ENCODE results near the gene ULK3. TPM values are rescaled to one million over a fixed set of nuclear protein-coding genes. Genes with fewer than 3 reads are reported as not detected.

Gene ULK3
- total RNA-seq, 1 donor from 2014 or later, result 6.5 TPM

- no peak for DNase-seq (ENCODE audit: low spot score)
Observed at GRCh38 chr15:74840851-74841775, 1.8 kb downstream of the ULK3 start.

- no peak for DNase-seq (ENCODE audit: low spot score)
Observed at GRCh38 chr15:74839526-74840395, 3.2 kb downstream of the ULK3 start.

GRCh38 chr15:74838746-74839525, 4.0 kb downstream of the ULK3 start:
- DNase-seq (ENCODE audit: low spot score), result no peak

GRCh38 chr15:74838137-74838516, 4.8 kb downstream of the ULK3 start:
- DNase-seq (ENCODE audit: low spot score), result no peak

GRCh38 chr15:74837482-74838136, 5.3 kb downstream of the ULK3 start:
- no peak for DNase-seq (ENCODE audit: low spot score)

GRCh38 chr15:74836846-74837245, 6.1 kb downstream of the ULK3 start:
- no peak for DNase-seq (ENCODE audit: low spot score)

GRCh38 chr15:74835312-74835823, 7.6 kb downstream of the ULK3 start:
- DNase-seq (ENCODE audit: low spot score), result peak; percentile 17

- no peak for DNase-seq (ENCODE audit: low spot score)
Observed at GRCh38 chr15:74833376-74834107, 9.4 kb downstream of the ULK3 start.

GRCh38 chr15:74832826-74833225, 10.1 kb downstream of the ULK3 start:
- no peak for DNase-seq (ENCODE audit: low spot score)

- DNase-seq (ENCODE audit: low spot score), result no peak
Observed at GRCh38 chr15:74831813-74832495, 11.0 kb downstream of the ULK3 start.

- no peak for DNase-seq (ENCODE audit: low spot score)
Observed at GRCh38 chr15:74830868-74831267, 12.1 kb downstream of the ULK3 start.

- no peak for DNase-seq (ENCODE audit: low spot score)
Observed at GRCh38 chr15:74829991-74830390, 13.0 kb downstream of the ULK3 start.

GRCh38 chr15:74829486-74829885, 13.5 kb downstream of the ULK3 start:
- no peak for DNase-seq (ENCODE audit: low spot score)

GRCh38 chr15:74828835-74829234, 14.1 kb downstream of the ULK3 start:
- DNase-seq (ENCODE audit: low spot score), result no peak

- DNase-seq (ENCODE audit: low spot score), result no peak
Observed at GRCh38 chr15:74827614-74828013, 15.3 kb downstream of the ULK3 start.

GRCh38 chr15:74826921-74827320, 16.0 kb downstream of the ULK3 start:
- no peak for DNase-seq (ENCODE audit: low spot score)

- DNase-seq (ENCODE audit: low spot score), result peak; percentile 7
Observed at GRCh38 chr15:74826364-74826819, 16.6 kb downstream of the ULK3 start, which contains the start of gene CPLX3. TSS of gene CPLX3 (plus strand) at chr15:74826627. CDS start at chr15:74826704, 77 bp downstream.

GRCh38 chr15:74825866-74826265, 17.1 kb downstream of the ULK3 start:
- DNase-seq (ENCODE audit: low spot score), result no peak

GRCh38 chr15:74824976-74825375, 18.0 kb downstream of the ULK3 start:
- DNase-seq (ENCODE audit: low spot score), result no peak

Data from umbilical cord (tissue), 2 donors.